NCI-H69 (cell line): ENCODE data around the gene LRRC56.
A peak's percentile ranks its signal among the peaks of the same experiment; 100 is the strongest.

ENCODE experiments used
- DNase-seq: peaks from one replicate; lab custom pipeline; 2025; lab: John Stamatoyannopoulos, UW

The LRRC56 gene

GRCh38 chr11:575313-575995, 38.1 kb downstream of the LRRC56 start:
- DNase-seq = peak; percentile 95

- DNase-seq = peak; percentile 96
Observed at GRCh38 chr11:575996-576768, 38.9 kb downstream of the LRRC56 start, which contains the start of gene PHRF1. Gene PHRF1, plus strand, starts transcription at chr11:576470. Its CDS starts 5,043 bp downstream, at chr11:581513.

- peak; percentile 23 for DNase-seq
Observed at GRCh38 chr11:576811-577610, 39.7 kb downstream of the LRRC56 start.

GRCh38 chr11:577611-577894, 40.2 kb downstream of the LRRC56 start:
- DNase-seq = no peak

- DNase-seq = no peak
Observed at GRCh38 chr11:578276-579035, 41.1 kb downstream of the LRRC56 start.

GRCh38 chr11:579830-580601, 42.7 kb downstream of the LRRC56 start:
- DNase-seq = no peak

- DNase-seq = no peak
Observed at GRCh38 chr11:581342-581741, 44.0 kb downstream of the LRRC56 start.

GRCh38 chr11:581752-582151, 44.4 kb downstream of the LRRC56 start:
- DNase-seq = no peak

GRCh38 chr11:584287-584686, 47.0 kb downstream of the LRRC56 start:
- no peak for DNase-seq

- no peak for DNase-seq
Observed at GRCh38 chr11:586376-587316, 49.3 kb downstream of the LRRC56 start.

- no peak for DNase-seq
Observed at GRCh38 chr11:587546-587945, 50.2 kb downstream of the LRRC56 start.

- no peak for DNase-seq
Observed at GRCh38 chr11:587978-588380, 50.7 kb downstream of the LRRC56 start.

- DNase-seq = no peak
Observed at GRCh38 chr11:589798-590197, 52.5 kb downstream of the LRRC56 start.

GRCh38 chr11:590997-591396, 53.7 kb downstream of the LRRC56 start:
- DNase-seq = no peak

- DNase-seq = no peak
Observed at GRCh38 chr11:592501-592900, 55.2 kb downstream of the LRRC56 start.

GRCh38 chr11:592918-593317, 55.6 kb downstream of the LRRC56 start:
- no peak for DNase-seq

- DNase-seq = no peak
Observed at GRCh38 chr11:593347-593746, 56.0 kb downstream of the LRRC56 start.

GRCh38 chr11:595400-595799, 58.1 kb downstream of the LRRC56 start:
- DNase-seq = no peak

- no peak for DNase-seq
Observed at GRCh38 chr11:596374-596773, 59.0 kb downstream of the LRRC56 start.

GRCh38 chr11:597166-597725, 59.9 kb downstream of the LRRC56 start:
- DNase-seq = peak; percentile 14
